ENCODE results near the gene JAK1. TPM values are rescaled to one million over a fixed set of nuclear protein-coding genes. Genes with fewer than 3 reads are reported as not detected.
A peak's percentile ranks its signal among the peaks of the same experiment; 100 is the strongest.

Gene JAK1
- total and polyA plus RNA-seq, 2 experiments from 2014 or later = 24.9 to 41.3 TPM

DNA sequence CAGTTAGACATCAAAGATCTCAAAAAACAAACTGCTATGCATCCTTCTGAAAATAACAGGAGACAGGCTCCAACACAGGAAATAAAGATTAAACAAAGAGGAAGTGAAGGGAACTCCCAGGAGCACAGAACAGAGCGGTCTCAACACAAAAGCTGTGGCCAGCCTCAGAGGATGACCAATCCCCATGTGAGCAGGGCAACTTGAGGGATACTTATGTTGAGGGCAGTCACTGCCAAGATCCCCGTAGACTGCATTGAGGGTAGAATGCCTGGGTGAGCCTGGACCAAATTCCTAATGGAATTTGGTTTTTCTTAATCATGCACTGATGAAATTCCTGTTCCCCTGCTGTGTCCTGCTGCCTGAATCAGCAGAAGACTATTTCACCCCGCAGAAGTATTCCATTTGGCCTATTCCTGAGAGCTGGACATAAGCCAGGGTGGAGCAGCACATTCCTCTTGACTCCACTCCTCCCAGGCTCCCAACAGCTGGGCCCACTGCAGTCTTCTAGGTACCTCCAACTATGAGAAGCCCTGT, 49.0 kb downstream of the JAK1 start:
- H3K9me3 ChIP-seq (ENCODE audit: low read depth) = no peaks in the 10 kb centered on the region
- H3K36me3 ChIP-seq = no peaks in the 10 kb centered on the region
- peak in 1 of 2 donors; percentile 99 for DNase-seq (ENCODE audit: low read depth in 1 of 2, low spot score in 1 of 2)
- H3K4me3 ChIP-seq = no peak overlapping the region
- no peak overlapping the region for H3K27ac ChIP-seq
- no peaks in the 10 kb centered on the region for H3K27me3 ChIP-seq
- TF ChIP-seq, protein P1, sequence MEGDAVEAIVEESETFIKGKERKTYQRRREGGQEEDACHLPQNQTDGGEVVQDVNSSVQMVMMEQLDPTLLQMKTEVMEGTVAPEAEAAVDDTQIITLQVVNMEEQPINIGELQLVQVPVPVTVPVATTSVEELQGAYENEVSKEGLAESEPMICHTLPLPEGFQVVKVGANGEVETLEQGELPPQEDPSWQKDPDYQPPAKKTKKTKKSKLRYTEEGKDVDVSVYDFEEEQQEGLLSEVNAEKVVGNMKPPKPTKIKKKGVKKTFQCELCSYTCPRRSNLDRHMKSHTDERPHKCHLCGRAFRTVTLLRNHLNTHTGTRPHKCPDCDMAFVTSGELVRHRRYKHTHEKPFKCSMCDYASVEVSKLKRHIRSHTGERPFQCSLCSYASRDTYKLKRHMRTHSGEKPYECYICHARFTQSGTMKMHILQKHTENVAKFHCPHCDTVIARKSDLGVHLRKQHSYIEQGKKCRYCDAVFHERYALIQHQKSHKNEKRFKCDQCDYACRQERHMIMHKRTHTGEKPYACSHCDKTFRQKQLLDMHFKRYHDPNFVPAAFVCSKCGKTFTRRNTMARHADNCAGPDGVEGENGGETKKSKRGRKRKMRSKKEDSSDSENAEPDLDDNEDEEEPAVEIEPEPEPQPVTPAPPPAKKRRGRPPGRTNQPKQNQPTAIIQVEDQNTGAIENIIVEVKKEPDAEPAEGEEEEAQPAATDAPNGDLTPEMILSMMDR (IDR thresholded peaks at IDR 0.05; ENCODE audit: low read depth, low read length) = no peak
- peaks cover 13% of the 10 kb centered on the region for H3K4me1 ChIP-seq (ENCODE audit: low read depth)

GRCh38 chr1:64915381-64916274, 50.7 kb downstream of the JAK1 start:
- H3K27ac ChIP-seq = no peak overlapping the region
- DNase-seq (ENCODE audit: low read depth in 1 of 2, low spot score in 1 of 2) = peak in 1 of 2 donors; percentile 61

DNA sequence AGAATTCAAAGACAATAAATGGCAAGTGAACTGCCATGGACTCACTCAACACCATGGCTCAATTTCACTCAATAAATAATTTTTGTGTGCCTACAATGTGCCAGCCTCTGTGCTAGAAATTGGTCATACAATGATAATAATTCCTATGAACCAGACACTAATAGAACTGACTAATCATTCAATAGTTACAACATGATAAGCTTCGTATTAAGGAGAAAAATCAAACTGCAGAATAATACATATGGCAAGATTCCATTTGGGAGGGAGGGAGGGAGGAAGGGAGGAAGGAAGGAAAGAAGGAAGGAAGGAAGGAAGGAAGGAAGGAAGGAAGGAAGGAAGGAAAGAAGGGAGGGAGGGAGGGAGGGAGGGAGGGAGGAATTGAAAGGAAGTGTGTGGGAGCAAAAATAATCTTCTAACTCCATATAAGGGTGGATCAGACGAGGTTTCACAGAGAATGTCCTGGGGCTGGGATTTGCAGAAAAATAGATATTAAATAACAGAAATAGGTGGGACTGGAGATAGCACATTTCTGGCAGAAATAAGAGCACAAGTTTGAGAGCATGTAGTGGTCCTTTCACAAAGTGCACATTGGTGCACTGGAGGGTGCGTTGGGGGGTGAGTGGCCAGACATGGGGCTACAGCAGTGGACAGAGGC, 52.9 kb downstream of the JAK1 start:
- Histone ChIP-seq H3K4me3 (no peak overlapping the region), H3K27ac (no peak overlapping the region), H3K4me1 (ENCODE audit: low read depth) (no peaks in the 10 kb centered on the region), H3K9me3 (ENCODE audit: low read depth) (no peaks in the 10 kb centered on the region), H3K36me3 (no peaks in the 10 kb centered on the region), H3K27me3 (no peaks in the 10 kb centered on the region)
- TF ChIP-seq, protein P1 (IDR thresholded peaks at IDR 0.05; ENCODE audit: low read depth, low read length) = no peak
- DNase-seq (ENCODE audit: low read depth in 1 of 2, low spot score in 1 of 2) = no peak

More at GRCh38 chr1:64915381-64916274, 50.7 kb downstream of the JAK1 start:
- H3K4me3 ChIP-seq = no peak overlapping the region
- TF ChIP-seq, protein P1 (IDR thresholded peaks at IDR 0.05; ENCODE audit: low read depth, low read length) = no peak
- no peaks in the 10 kb centered on the region for H3K36me3 ChIP-seq
- H3K27me3 ChIP-seq = no peaks in the 10 kb centered on the region
- no peaks in the 10 kb centered on the region for H3K4me1 ChIP-seq (ENCODE audit: low read depth)
- H3K9me3 ChIP-seq (ENCODE audit: low read depth) = no peaks in the 10 kb centered on the region

- TF ChIP-seq, protein P1 (IDR thresholded peaks at IDR 0.05; ENCODE audit: low read depth, low read length) = no peak
- Histone ChIP-seq H3K27me3 (no peaks in the 10 kb centered on the region), H3K27ac (no peak overlapping the region), H3K4me3 (no peak overlapping the region), H3K9me3 (ENCODE audit: low read depth) (no peaks in the 10 kb centered on the region), H3K36me3 (no peaks in the 10 kb centered on the region), H3K4me1 (ENCODE audit: low read depth) (no peaks in the 10 kb centered on the region)
- DNase-seq (ENCODE audit: low read depth in 1 of 2, low spot score in 1 of 2) = no peak
Observed at GRCh38 chr1:64912191-64912590, 54.2 kb downstream of the JAK1 start.

- Histone ChIP-seq H3K36me3 (no peaks in the 10 kb centered on the region), H3K27ac (no peak overlapping the region), H3K4me3 (no peak overlapping the region), H3K27me3 (no peaks in the 10 kb centered on the region), H3K4me1 (ENCODE audit: low read depth) (no peaks in the 10 kb centered on the region), H3K9me3 (ENCODE audit: low read depth) (no peaks in the 10 kb centered on the region)
- TF ChIP-seq, protein P1 (IDR thresholded peaks at IDR 0.05; ENCODE audit: low read depth, low read length) = no peak
- DNase-seq (ENCODE audit: low read depth in 1 of 2, low spot score in 1 of 2) = no peak
Observed at GRCh38 chr1:64911326-64911725, 55.0 kb downstream of the JAK1 start.
